HG02973 (cell line): ENCODE data around the gene AIG1.
"Not testable (repeated sequence)": the region's sequence is repeated elsewhere in the genome, so short reads cannot be mapped to it uniquely, and the experiment has no call there.

Experiments used
- ATAC-seq: cut with Tn5 transposase; IDR thresholded peaks from one replicate; pipeline ENCODE4 v1.9.1; 2021; ENCODE audit warnings: moderate library complexity; ENCODE audit not compliant: unreplicated experiment

The AIG1 gene

GRCh38 chr6:143125864-143126573 lies 65.3 kb downstream of the AIG1 start:
- no peak for ATAC-seq

- ATAC-seq, result no peak
Measured at GRCh38 chr6:143126574-143126941, 65.9 kb downstream of the AIG1 start.

GRCh38 chr6:143127941-143128680 lies 67.4 kb downstream of the AIG1 start:
- ATAC-seq, result no peak

GRCh38 chr6:143128681-143129015 lies 68.0 kb downstream of the AIG1 start:
- no peak for ATAC-seq

GRCh38 chr6:143130928-143131327 lies 70.2 kb downstream of the AIG1 start:
- ATAC-seq, result no peak

- no peak for ATAC-seq
Measured at GRCh38 chr6:143135325-143135724, 74.6 kb downstream of the AIG1 start.

GRCh38 chr6:143135797-143136561 lies 75.3 kb downstream of the AIG1 start:
- ATAC-seq, result no peak

GRCh38 chr6:143136647-143137046 lies 76.0 kb downstream of the AIG1 start:
- no peak for ATAC-seq

- ATAC-seq, result no peak
Measured at GRCh38 chr6:143139239-143139784, 78.6 kb downstream of the AIG1 start.

GRCh38 chr6:143139884-143140283 lies 79.2 kb downstream of the AIG1 start:
- ATAC-seq, result not testable (repeated sequence)

GRCh38 chr6:143140767-143141166 lies 80.1 kb downstream of the AIG1 start:
- no peak for ATAC-seq

- no peak for ATAC-seq
Measured at GRCh38 chr6:143141442-143141841, 80.8 kb downstream of the AIG1 start.

GRCh38 chr6:143146186-143146851 lies 85.6 kb downstream of the AIG1 start:
- ATAC-seq, result peak; percentile 70

GRCh38 chr6:143149771-143150170 lies 89.1 kb downstream of the AIG1 start:
- no peak for ATAC-seq

- no peak for ATAC-seq
Measured at GRCh38 chr6:143150281-143150680, 89.6 kb downstream of the AIG1 start.

- ATAC-seq, result no peak
Measured at GRCh38 chr6:143151381-143151780, 90.7 kb downstream of the AIG1 start.

- ATAC-seq, result no peak
Measured at GRCh38 chr6:143155681-143156080, 95.0 kb downstream of the AIG1 start.

- ATAC-seq, result no peak
Measured at GRCh38 chr6:143157131-143157530, 96.4 kb downstream of the AIG1 start.

- no peak for ATAC-seq
Measured at GRCh38 chr6:143158113-143158581, 97.5 kb downstream of the AIG1 start.

- no peak for ATAC-seq
Measured at GRCh38 chr6:143159001-143159400, 98.3 kb downstream of the AIG1 start.

GRCh38 chr6:143160015-143160414 lies 99.3 kb downstream of the AIG1 start:
- ATAC-seq, result no peak
